ENCODE data around the gene SLC40A1.

SLC40A1 gene

GRCh38 chr2:189545418-189545817, 35.2 kb downstream of the SLC40A1 start:
- Histone ChIP-seq H3K27me3 (ENCODE audit: control insufficient read depth in 1 of 2, insufficient read depth in 2 of 2, low read length in 2 of 2) (no peaks in the 10 kb centered on the region), H3K9me3 (ENCODE audit: low read length) (no peaks in the 10 kb centered on the region), H3K4me1 (ENCODE audit: insufficient read depth, low read length) (peaks cover 28% of the 10 kb centered on the region), H3K27ac (ENCODE audit: low read depth, low read length) (peak overlapping the region; percentile 50), H3K36me3 (ENCODE audit: insufficient read depth, low read length) (no peaks in the 10 kb centered on the region), H3K9ac (ENCODE audit: low read length) (no peak overlapping the region), H3K4me3 (ENCODE audit: low read depth in 1 of 2, low read length in 2 of 2) (no peak overlapping the region)

- peaks cover 24% of the 10 kb centered on the region for H3K4me1 ChIP-seq (ENCODE audit: insufficient read depth, low read length)
- no peak overlapping the region for H3K9ac ChIP-seq (ENCODE audit: low read length)
- no peak overlapping the region for H3K4me3 ChIP-seq (ENCODE audit: low read depth in 1 of 2, low read length in 2 of 2)
- H3K27ac ChIP-seq (ENCODE audit: low read depth, low read length), result no peak overlapping the region
- no peaks in the 10 kb centered on the region for H3K36me3 ChIP-seq (ENCODE audit: insufficient read depth, low read length)
- H3K27me3 ChIP-seq (ENCODE audit: control insufficient read depth in 1 of 2, insufficient read depth in 2 of 2, low read length in 2 of 2), result no peaks in the 10 kb centered on the region
- H3K9me3 ChIP-seq (ENCODE audit: low read length), result no peaks in the 10 kb centered on the region
These were observed 36.1 kb downstream of the SLC40A1 start for GRCh38 chr2:189544318-189545042.

- Histone ChIP-seq H3K27ac (ENCODE audit: low read depth, low read length) (no peak overlapping the region), H3K9ac (ENCODE audit: low read length) (no peak overlapping the region), H3K4me1 (ENCODE audit: insufficient read depth, low read length) (peaks cover 18% of the 10 kb centered on the region), H3K9me3 (ENCODE audit: low read length) (no peaks in the 10 kb centered on the region), H3K4me3 (ENCODE audit: low read depth in 1 of 2, low read length in 2 of 2) (no peak overlapping the region), H3K27me3 (ENCODE audit: control insufficient read depth in 1 of 2, insufficient read depth in 2 of 2, low read length in 2 of 2) (no peaks in the 10 kb centered on the region), H3K36me3 (ENCODE audit: insufficient read depth, low read length) (no peaks in the 10 kb centered on the region)
These were observed 37.2 kb downstream of the SLC40A1 start for GRCh38 chr2:189543367-189543766.

- Histone ChIP-seq H3K4me3 (ENCODE audit: low read depth in 1 of 2, low read length in 2 of 2) (no peak overlapping the region), H3K27ac (ENCODE audit: low read depth, low read length) (no peak overlapping the region), H3K4me1 (ENCODE audit: insufficient read depth, low read length) (peaks cover 18% of the 10 kb centered on the region), H3K9ac (ENCODE audit: low read length) (no peak overlapping the region), H3K27me3 (ENCODE audit: control insufficient read depth in 1 of 2, insufficient read depth in 2 of 2, low read length in 2 of 2) (no peaks in the 10 kb centered on the region), H3K9me3 (ENCODE audit: low read length) (no peaks in the 10 kb centered on the region), H3K36me3 (ENCODE audit: insufficient read depth, low read length) (no peaks in the 10 kb centered on the region)
These were observed 38.3 kb downstream of the SLC40A1 start for GRCh38 chr2:189542145-189542882.

- peaks cover 18% of the 10 kb centered on the region for H3K4me1 ChIP-seq (ENCODE audit: insufficient read depth, low read length)
- H3K27ac ChIP-seq (ENCODE audit: low read depth, low read length), result no peak overlapping the region
These were observed 39.0 kb downstream of the SLC40A1 start for GRCh38 chr2:189541591-189541990.

GRCh38 chr2:189540551-189540950, 40.0 kb downstream of the SLC40A1 start:
- Histone ChIP-seq H3K9me3 (ENCODE audit: low read length) (no peaks in the 10 kb centered on the region), H3K27ac (ENCODE audit: low read depth, low read length) (no peak overlapping the region), H3K4me3 (ENCODE audit: low read depth in 1 of 2, low read length in 2 of 2) (no peak overlapping the region), H3K36me3 (ENCODE audit: insufficient read depth, low read length) (no peaks in the 10 kb centered on the region), H3K9ac (ENCODE audit: low read length) (no peak overlapping the region), H3K27me3 (ENCODE audit: control insufficient read depth in 1 of 2, insufficient read depth in 2 of 2, low read length in 2 of 2) (no peaks in the 10 kb centered on the region), H3K4me1 (ENCODE audit: insufficient read depth, low read length) (peaks cover 9% of the 10 kb centered on the region)

More at GRCh38 chr2:189541591-189541990, 39.0 kb downstream of the SLC40A1 start:
- Histone ChIP-seq H3K9me3 (ENCODE audit: low read length) (no peaks in the 10 kb centered on the region), H3K4me3 (ENCODE audit: low read depth in 1 of 2, low read length in 2 of 2) (no peak overlapping the region), H3K36me3 (ENCODE audit: insufficient read depth, low read length) (no peaks in the 10 kb centered on the region), H3K9ac (ENCODE audit: low read length) (no peak overlapping the region), H3K27me3 (ENCODE audit: control insufficient read depth in 1 of 2, insufficient read depth in 2 of 2, low read length in 2 of 2) (no peaks in the 10 kb centered on the region)

- H3K4me3 ChIP-seq (ENCODE audit: low read depth in 1 of 2, low read length in 2 of 2), result no peak overlapping the region
- H3K4me1 ChIP-seq (ENCODE audit: insufficient read depth, low read length), result peaks cover 5% of the 10 kb centered on the region
- no peak overlapping the region for H3K27ac ChIP-seq (ENCODE audit: low read depth, low read length)
- H3K9ac ChIP-seq (ENCODE audit: low read length), result no peak overlapping the region
- no peaks in the 10 kb centered on the region for H3K36me3 ChIP-seq (ENCODE audit: insufficient read depth, low read length)
- no peaks in the 10 kb centered on the region for H3K9me3 ChIP-seq (ENCODE audit: low read length)
- H3K27me3 ChIP-seq (ENCODE audit: control insufficient read depth in 1 of 2, insufficient read depth in 2 of 2, low read length in 2 of 2), result no peaks in the 10 kb centered on the region
These were observed 42.2 kb downstream of the SLC40A1 start for GRCh38 chr2:189538402-189538801.

- H3K9me3 ChIP-seq (ENCODE audit: low read length), result no peaks in the 10 kb centered on the region
- H3K4me1 ChIP-seq (ENCODE audit: insufficient read depth, low read length), result peaks cover 5% of the 10 kb centered on the region
- no peaks in the 10 kb centered on the region for H3K27me3 ChIP-seq (ENCODE audit: control insufficient read depth in 1 of 2, insufficient read depth in 2 of 2, low read length in 2 of 2)
- no peak overlapping the region for H3K27ac ChIP-seq (ENCODE audit: low read depth, low read length)
- no peak overlapping the region for H3K4me3 ChIP-seq (ENCODE audit: low read depth in 1 of 2, low read length in 2 of 2)
- no peaks in the 10 kb centered on the region for H3K36me3 ChIP-seq (ENCODE audit: insufficient read depth, low read length)
- no peak overlapping the region for H3K9ac ChIP-seq (ENCODE audit: low read length)
These were observed 43.8 kb downstream of the SLC40A1 start for GRCh38 chr2:189536830-189537229.

GRCh38 chr2:189534854-189535832, 45.4 kb downstream of the SLC40A1 start:
- Histone ChIP-seq H3K4me1 (ENCODE audit: insufficient read depth, low read length) (peaks cover 5% of the 10 kb centered on the region), H3K9ac (ENCODE audit: low read length) (no peak overlapping the region), H3K27me3 (ENCODE audit: control insufficient read depth in 1 of 2, insufficient read depth in 2 of 2, low read length in 2 of 2) (no peaks in the 10 kb centered on the region), H3K36me3 (ENCODE audit: insufficient read depth, low read length) (no peaks in the 10 kb centered on the region), H3K4me3 (ENCODE audit: low read depth in 1 of 2, low read length in 2 of 2) (no peak overlapping the region), H3K9me3 (ENCODE audit: low read length) (no peaks in the 10 kb centered on the region), H3K27ac (ENCODE audit: low read depth, low read length) (no peak overlapping the region)

- Histone ChIP-seq H3K9me3 (ENCODE audit: low read length) (no peaks in the 10 kb centered on the region), H3K4me3 (ENCODE audit: low read depth in 1 of 2, low read length in 2 of 2) (no peak overlapping the region), H3K27ac (ENCODE audit: low read depth, low read length) (no peak overlapping the region), H3K9ac (ENCODE audit: low read length) (no peak overlapping the region), H3K27me3 (ENCODE audit: control insufficient read depth in 1 of 2, insufficient read depth in 2 of 2, low read length in 2 of 2) (no peaks in the 10 kb centered on the region), H3K4me1 (ENCODE audit: insufficient read depth, low read length) (peaks cover 5% of the 10 kb centered on the region), H3K36me3 (ENCODE audit: insufficient read depth, low read length) (no peaks in the 10 kb centered on the region)
These were observed 47.1 kb downstream of the SLC40A1 start for GRCh38 chr2:189533288-189534035.

Measured in muscle layer of colon (tissue), 2 donors.